GM12878 (cell line): Measurements from ENCODE around the gene ZNF595. TPM values are rescaled to one million over a fixed set of nuclear protein-coding genes. Genes with fewer than 3 reads are reported as not detected.

Experiments used
- BACH1 ChIP-seq: fragments of 450-650 bp; IDR thresholded peaks from 2 replicates; pipeline ENCODE4 v1.6.1; 2017; ENCODE audit warnings: mild to moderate bottlenecking, borderline replicate concordance
- BCL3 ChIP-seq: IDR thresholded peaks from 2 replicates; pipeline ENCODE4 v1.6.1; 2011; ENCODE audit warnings: borderline replicate concordance, low read depth, mild to moderate bottlenecking, moderate library complexity, low read length; ENCODE audit not compliant: insufficient read depth, poor library complexity, severe bottlenecking
- BHLHE40 ChIP-seq, 2 experiments: fragments of 450-650 bp in 1 of 2; IDR thresholded peaks; 2 replicates each; pipeline ENCODE4 v1.6.1; 2011 to 2017; ENCODE audit warnings: low read depth in 2 of 2, borderline replicate concordance in 1 of 2, improper control_type of control experiment in 1 of 2, low read length in 1 of 2, mild to moderate bottlenecking in 1 of 2
- E2F4 ChIP-seq: IDR thresholded peaks from 2 replicates; pipeline ENCODE4 v1.6.1; 2012; ENCODE audit warnings: low read depth, low read length, improper control_type of control experiment
- ETV6 ChIP-seq, 2 experiments: fragments of 450-650 bp in 1 of 2; IDR thresholded peaks in 1 of 2; conservative IDR thresholded peaks in 1 of 2; 2 replicates each; pipeline ENCODE4 v1.6.1; 2014; ENCODE audit warnings: antibody characterized with exemption in 1 of 2, borderline replicate concordance in 1 of 2, low read depth in 1 of 2, mild to moderate bottlenecking in 1 of 2, moderate library complexity in 1 of 2
- FOXK2 ChIP-seq: fragments of 450-650 bp; IDR thresholded peaks from 2 replicates; pipeline ENCODE4 v1.6.1; 2017; ENCODE audit warnings: mild to moderate bottlenecking, moderate library complexity
- HDAC6 ChIP-seq: fragments of 200-600 bp; sonication (generic); IDR thresholded peaks from one replicate; pipeline ENCODE4 v1.8.0; 2017; ENCODE audit warnings: antibody characterized with exemption; ENCODE audit not compliant: unreplicated experiment
- KLF5 ChIP-seq: fragments of 450-650 bp; IDR thresholded peaks from 2 replicates; pipeline ENCODE4 v1.6.1; 2014; ENCODE audit warnings: mild to moderate bottlenecking; ENCODE audit not compliant: partially characterized antibody
- MEF2A ChIP-seq: IDR thresholded peaks from 2 replicates; pipeline ENCODE4 v1.6.1; 2011; ENCODE audit warnings: low read depth, mild to moderate bottlenecking, low read length, moderate library complexity; ENCODE audit not compliant: insufficient read depth
- MXI1 ChIP-seq: fragments of 150-350 bp; IDR thresholded peaks from 2 replicates; pipeline ENCODE4 v1.6.1; 2011; ENCODE audit warnings: low read depth, mild to moderate bottlenecking, inconsistent platforms, low read length, improper control_type of control experiment
- NFIC ChIP-seq: IDR thresholded peaks from 2 replicates; pipeline ENCODE4 v1.6.1; 2012; ENCODE audit warnings: low read depth, mild to moderate bottlenecking, inconsistent platforms, low read length, moderate library complexity
- POLR2AphosphoS5 ChIP-seq: IDR thresholded peaks from 2 replicates; pipeline ENCODE4 v1.6.1; 2011; ENCODE audit warnings: mild to moderate bottlenecking, low read length, inconsistent platforms
- RELA ChIP-seq: fragments of 450-650 bp; IDR thresholded peaks from 2 replicates; pipeline ENCODE4 v1.8.0; 2014; ENCODE audit warnings: borderline replicate concordance; ENCODE audit not compliant: partially characterized antibody
- RELB ChIP-seq: fragments of 450-650 bp; IDR thresholded peaks from 2 replicates; pipeline ENCODE4 v1.6.1; 2017; ENCODE audit warnings: low read depth, mild to moderate bottlenecking, moderate library complexity
- SMAD1 ChIP-seq: fragments of 450-650 bp; IDR thresholded peaks from 2 replicates; pipeline ENCODE4 v1.6.1; 2018; ENCODE audit warnings: mild to moderate bottlenecking, low read depth; ENCODE audit not compliant: partially characterized antibody
- SRF ChIP-seq, 2 experiments: IDR thresholded peaks; 2 replicates each; pipeline ENCODE4 v1.6.1; 2011; ENCODE audit warnings: low read depth in 2 of 2, low read length in 2 of 2, mild to moderate bottlenecking in 1 of 2, moderate library complexity in 1 of 2
- SUZ12 ChIP-seq: fragments of 200-600 bp; sonication (generic); IDR thresholded peaks from one replicate; pipeline ENCODE4 v1.6.1; 2018; ENCODE audit warnings: antibody characterized with exemption, mild to moderate bottlenecking; ENCODE audit not compliant: unreplicated experiment
- TAF1 ChIP-seq: IDR thresholded peaks from 2 replicates; pipeline ENCODE4 v1.6.1; 2011; ENCODE audit warnings: mild to moderate bottlenecking, low read depth, low read length, borderline replicate concordance
- ZNF24 ChIP-seq: fragments of 450-650 bp; IDR thresholded peaks from 2 replicates; pipeline ENCODE4 v1.6.1; 2017; ENCODE audit warnings: antibody characterized with exemption, mild to moderate bottlenecking
- ZZZ3 ChIP-seq: IDR thresholded peaks from 2 replicates; pipeline ENCODE4 v1.6.1; 2011; ENCODE audit warnings: low read depth; ENCODE audit not compliant: control insufficient read depth, insufficient read length
- polyA plus RNA-seq, 11 experiments: library from polyadenylated mRNA; depleted of rRNA in 4 of 11; unstranded in 6 of 11; stranded (reverse) in 5 of 11; fragments of >200 nt; fragmentation: Nextera tagmentation in 4 of 11; fragmentation: Illumina TruSeq in 1 of 11; extraction: Ambion mirVana in 4 of 11; extraction: Trizol in 1 of 11; gene quantifications; 1 replicate in 1 of 11; 2 replicates in 10 of 11; pipeline versions ENCODE4 v1.2.1 to v1.2.3, GENCODE V29; 2011 to 2016; ENCODE audit warnings: inconsistent platforms in 2 of 11, missing spikeins in 2 of 11, low read depth in 1 of 11
- total RNA-seq, 4 experiments: library from RNA; depleted of rRNA in 3 of 4; stranded (reverse); fragments of >200 nt in 3 of 4; fragmentation: Illumina TruSeq in 1 of 4; extraction: Trizol in 1 of 4; gene quantifications; 2 replicates each; pipeline versions ENCODE4 v1.2.1 to v1.2.3, GENCODE V29; 2013 to 2021
- TF ChIP-seq, protein P1 (sequence below): IDR thresholded peaks from 2 replicates; pipeline ENCODE4 v1.6.1; 2011; ENCODE audit warnings: low read depth, low read length, improper control_type of control experiment, borderline replicate concordance
- TF ChIP-seq, protein P2 (sequence below): fragments of 450-650 bp; conservative IDR thresholded peaks from 2 replicates; pipeline ENCODE4 v1.6.1; 2017; ENCODE audit warnings: mild to moderate bottlenecking, moderate library complexity

The ZNF595 gene
- total and polyA plus RNA-seq, 10 of the 15 experiments (the other 5 are each of a cell fraction or from before 2014, with no cell fraction given), result 0.14 to 0.21 (median 0.18) TPM; not detected in 7

DNA sequence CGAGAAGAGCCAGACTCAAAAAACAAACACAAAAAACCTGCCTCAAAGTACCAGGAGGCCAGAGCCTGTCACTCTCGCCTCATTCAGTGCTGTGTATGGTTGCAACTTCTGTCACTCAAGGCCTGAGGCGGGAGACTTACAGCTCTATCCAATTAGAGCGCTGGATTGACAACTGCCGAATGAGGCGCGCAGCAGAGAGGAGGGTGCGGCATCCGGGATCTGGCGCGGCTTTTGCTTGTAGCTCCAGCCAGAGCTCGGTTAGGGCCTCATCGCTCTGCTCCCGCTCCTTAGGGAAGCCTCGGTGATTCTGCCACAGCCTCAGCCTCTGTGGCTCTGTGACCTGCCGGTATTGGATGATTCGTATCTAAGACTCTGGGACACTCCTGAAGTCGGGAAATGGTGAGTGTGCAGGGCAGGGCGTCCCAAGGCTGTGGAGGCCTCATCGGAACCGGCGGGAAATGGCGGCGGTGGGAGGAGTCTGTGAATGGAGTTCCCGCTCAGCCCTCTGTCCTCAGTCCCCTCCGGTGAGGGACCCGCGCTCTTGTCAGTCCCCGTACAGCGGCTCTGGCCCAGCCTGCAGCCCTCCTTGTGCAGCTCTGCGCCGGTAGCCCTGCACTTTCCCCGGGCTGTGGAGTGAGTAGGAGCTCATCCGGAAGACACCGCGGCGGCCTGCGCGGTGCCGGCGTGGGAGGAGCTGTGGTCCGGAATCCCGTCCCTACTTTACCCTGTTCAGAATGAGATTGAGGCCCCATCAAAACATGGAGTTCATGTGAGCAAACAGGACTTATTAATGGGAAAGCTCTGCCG, 71.4 kb downstream of the ZNF595 start, which contains the start of gene ZNF718 (continued):
- no peak for TF ChIP-seq FOXK2
- TF ChIP-seq SUZ12, result no peak
- no peak for TF ChIP-seq SRF (IDR thresholded peaks at IDR 0.05; ENCODE audit: low read depth in 2 of 2, low read length in 2 of 2)
- TF ChIP-seq ETV6 (conservative IDR thresholded peaks at IDR 0.05 in 1 of 2, IDR thresholded peaks at IDR 0.05 in 1 of 2; ENCODE audit: borderline replicate concordance in 1 of 2, low read depth in 1 of 2), result no peak
- TF ChIP-seq RELA, result no peak
- TF ChIP-seq RELB, result peak; percentile 72
- TF ChIP-seq KLF5, result peak; percentile 48
- TF ChIP-seq NFIC, result no peak
- no peak for TF ChIP-seq ZNF24
- TF ChIP-seq, protein P1, sequence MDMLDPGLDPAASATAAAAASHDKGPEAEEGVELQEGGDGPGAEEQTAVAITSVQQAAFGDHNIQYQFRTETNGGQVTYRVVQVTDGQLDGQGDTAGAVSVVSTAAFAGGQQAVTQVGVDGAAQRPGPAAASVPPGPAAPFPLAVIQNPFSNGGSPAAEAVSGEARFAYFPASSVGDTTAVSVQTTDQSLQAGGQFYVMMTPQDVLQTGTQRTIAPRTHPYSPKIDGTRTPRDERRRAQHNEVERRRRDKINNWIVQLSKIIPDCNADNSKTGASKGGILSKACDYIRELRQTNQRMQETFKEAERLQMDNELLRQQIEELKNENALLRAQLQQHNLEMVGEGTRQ, result no peak
- TF ChIP-seq ZZZ3, result no peak
- TF ChIP-seq MXI1, result peak; percentile 78
- TF ChIP-seq SMAD1, result no peak
- peak in 1 of 2 experiments; percentile 6; a peak in 1 of 4 replicates for TF ChIP-seq BHLHE40 (IDR thresholded peaks at IDR 0.05; ENCODE audit: borderline replicate concordance in 1 of 2, low read depth in 2 of 2, low read length in 1 of 2)
- TF ChIP-seq, protein P2, sequence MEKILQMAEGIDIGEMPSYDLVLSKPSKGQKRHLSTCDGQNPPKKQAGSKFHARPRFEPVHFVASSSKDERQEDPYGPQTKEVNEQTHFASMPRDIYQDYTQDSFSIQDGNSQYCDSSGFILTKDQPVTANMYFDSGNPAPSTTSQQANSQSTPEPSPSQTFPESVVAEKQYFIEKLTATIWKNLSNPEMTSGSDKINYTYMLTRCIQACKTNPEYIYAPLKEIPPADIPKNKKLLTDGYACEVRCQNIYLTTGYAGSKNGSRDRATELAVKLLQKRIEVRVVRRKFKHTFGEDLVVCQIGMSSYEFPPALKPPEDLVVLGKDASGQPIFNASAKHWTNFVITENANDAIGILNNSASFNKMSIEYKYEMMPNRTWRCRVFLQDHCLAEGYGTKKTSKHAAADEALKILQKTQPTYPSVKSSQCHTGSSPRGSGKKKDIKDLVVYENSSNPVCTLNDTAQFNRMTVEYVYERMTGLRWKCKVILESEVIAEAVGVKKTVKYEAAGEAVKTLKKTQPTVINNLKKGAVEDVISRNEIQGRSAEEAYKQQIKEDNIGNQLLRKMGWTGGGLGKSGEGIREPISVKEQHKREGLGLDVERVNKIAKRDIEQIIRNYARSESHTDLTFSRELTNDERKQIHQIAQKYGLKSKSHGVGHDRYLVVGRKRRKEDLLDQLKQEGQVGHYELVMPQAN, result peak; percentile 96
- TF ChIP-seq BCL3, result no peak
- peak; percentile 91 for TF ChIP-seq POLR2AphosphoS5
- TF ChIP-seq MEF2A, result no peak
- TF ChIP-seq HDAC6, result no peak
- no peak for TF ChIP-seq BACH1
- peak; percentile 79 for TF ChIP-seq E2F4
- peak; percentile 66; the same call in 1 of the 2 replicates for TF ChIP-seq TAF1
